ENCODE data around the gene FBXO31.
"Not testable (repeated sequence)": the region's sequence is repeated elsewhere in the genome, so short reads cannot be mapped to it uniquely, and the experiment has no call there.

FBXO31 gene

GRCh38 chr16:87366930-87367329 lies 16.6 kb downstream of the FBXO31 start:
- no peak overlapping the region for H4K8ac ChIP-seq (ENCODE audit: low read depth, low read length)
- no peak for DNase-seq
- peaks cover 10% of the 10 kb centered on the region for H3K79me2 ChIP-seq (ENCODE audit: control insufficient read depth, insufficient read depth, low read length)
- H3K4me2 ChIP-seq (ENCODE audit: low read length), result no peak overlapping the region
- H3K27me3 ChIP-seq (ENCODE audit: insufficient read depth, low read length, poor library complexity), result no peaks in the 10 kb centered on the region
- H2BK5ac ChIP-seq (ENCODE audit: low read length), result no peak overlapping the region
- no peaks in the 10 kb centered on the region for H3K36me3 ChIP-seq (ENCODE audit: control insufficient read depth, insufficient read depth, low read length)
- no peak overlapping the region for H2AK5ac ChIP-seq (ENCODE audit: low read length)
- H4K5ac ChIP-seq (ENCODE audit: low read length), result no peak overlapping the region
- H3K56ac ChIP-seq (ENCODE audit: low read length), result no peak overlapping the region
- H3K18ac ChIP-seq (ENCODE audit: low read length), result no peak overlapping the region
- no peak overlapping the region for H3K4me3 ChIP-seq (ENCODE audit: low read length)
- H3K4me1 ChIP-seq (ENCODE audit: control insufficient read depth, low read depth, low read length), result no peaks in the 10 kb centered on the region
- no peak overlapping the region for H3K27ac ChIP-seq (ENCODE audit: low read depth, low read length)
- H3K79me1 ChIP-seq (ENCODE audit: low read length), result peaks cover 20% of the 10 kb centered on the region
- no peak overlapping the region for H2BK15ac ChIP-seq (replicated peaks; ENCODE audit: low read depth)
- no peak overlapping the region for H3K23ac ChIP-seq (ENCODE audit: low read length)
- no peak overlapping the region for H3K4ac ChIP-seq (ENCODE audit: low read depth, low read length)
- H3K9ac ChIP-seq (ENCODE audit: low read length), result no peak overlapping the region
- H2BK120ac ChIP-seq (ENCODE audit: low read depth, low read length), result no peak overlapping the region
- WGBS (ENCODE audit: extremely low coverage, insufficient coverage, low lambda C conversion rate), result no CpG with 5 or more reads among the region's 1 CpG

GRCh38 chr16:87366288-87366687 lies 17.3 kb downstream of the FBXO31 start:
- Histone ChIP-seq H2BK15ac (replicated peaks; ENCODE audit: low read depth) (no peak overlapping the region), H4K8ac (ENCODE audit: low read depth, low read length) (no peak overlapping the region), H2BK120ac (ENCODE audit: low read depth, low read length) (no peak overlapping the region), H3K4ac (ENCODE audit: low read depth, low read length) (no peak overlapping the region), H3K4me1 (ENCODE audit: control insufficient read depth, low read depth, low read length) (no peaks in the 10 kb centered on the region), H3K18ac (ENCODE audit: low read length) (no peak overlapping the region), H2AK5ac (ENCODE audit: low read length) (no peak overlapping the region), H2BK5ac (ENCODE audit: low read length) (no peak overlapping the region), H3K36me3 (ENCODE audit: control insufficient read depth, insufficient read depth, low read length) (peaks cover 1% of the 10 kb centered on the region), H4K5ac (ENCODE audit: low read length) (no peak overlapping the region), H3K9ac (ENCODE audit: low read length) (no peak overlapping the region), H3K79me2 (ENCODE audit: control insufficient read depth, insufficient read depth, low read length) (peaks cover 10% of the 10 kb centered on the region), H3K79me1 (ENCODE audit: low read length) (peaks cover 22% of the 10 kb centered on the region), H3K4me3 (ENCODE audit: low read length) (no peak overlapping the region), H3K23ac (ENCODE audit: low read length) (no peak overlapping the region), H3K56ac (ENCODE audit: low read length) (no peak overlapping the region), H3K4me2 (ENCODE audit: low read length) (no peak overlapping the region), H3K27me3 (ENCODE audit: insufficient read depth, low read length, poor library complexity) (no peaks in the 10 kb centered on the region), H3K27ac (ENCODE audit: low read depth, low read length) (no peak overlapping the region)
- no CpG with 5 or more reads among the region's 4 CpGs for WGBS (ENCODE audit: extremely low coverage, insufficient coverage, low lambda C conversion rate)
- no peak for DNase-seq

- no CpG with 5 or more reads among the region's 13 CpGs for WGBS (ENCODE audit: extremely low coverage, insufficient coverage, low lambda C conversion rate)
These were observed 18.4 kb downstream of the FBXO31 start for GRCh38 chr16:87365021-87365713.

GRCh38 chr16:87363771-87364455 lies 19.7 kb downstream of the FBXO31 start:
- H4K8ac ChIP-seq (ENCODE audit: low read depth, low read length), result no peak overlapping the region
- H2BK120ac ChIP-seq (ENCODE audit: low read depth, low read length), result no peak overlapping the region
- no peak overlapping the region for H3K23ac ChIP-seq (ENCODE audit: low read length)
- H3K9ac ChIP-seq (ENCODE audit: low read length), result no peak overlapping the region
- no peak overlapping the region for H3K56ac ChIP-seq (ENCODE audit: low read length)
- no peak overlapping the region for H3K18ac ChIP-seq (ENCODE audit: low read length)
- H3K36me3 ChIP-seq (ENCODE audit: control insufficient read depth, insufficient read depth, low read length), result peaks cover 1% of the 10 kb centered on the region
- no peak overlapping the region for H3K4me3 ChIP-seq (ENCODE audit: low read length)
- H4K5ac ChIP-seq (ENCODE audit: low read length), result no peak overlapping the region
- H2AK5ac ChIP-seq (ENCODE audit: low read length), result no peak overlapping the region
- peaks cover 5% of the 10 kb centered on the region for H3K79me2 ChIP-seq (ENCODE audit: control insufficient read depth, insufficient read depth, low read length)
- H3K4me1 ChIP-seq (ENCODE audit: control insufficient read depth, low read depth, low read length), result no peaks in the 10 kb centered on the region
- H3K27ac ChIP-seq (ENCODE audit: low read depth, low read length), result no peak overlapping the region
- H2BK5ac ChIP-seq (ENCODE audit: low read length), result no peak overlapping the region
- DNase-seq, result no peak
- H3K27me3 ChIP-seq (ENCODE audit: insufficient read depth, low read length, poor library complexity), result no peaks in the 10 kb centered on the region
- H3K4me2 ChIP-seq (ENCODE audit: low read length), result no peak overlapping the region
- WGBS (ENCODE audit: extremely low coverage, insufficient coverage, low lambda C conversion rate), result no CpG with 5 or more reads among the region's 17 CpGs
- H3K79me1 ChIP-seq (ENCODE audit: low read length), result peaks cover 15% of the 10 kb centered on the region
- H3K4ac ChIP-seq (ENCODE audit: low read depth, low read length), result no peak overlapping the region
- H2BK15ac ChIP-seq (replicated peaks; ENCODE audit: low read depth), result no peak overlapping the region

More at GRCh38 chr16:87365021-87365713, 18.4 kb downstream of the FBXO31 start:
- H3K18ac ChIP-seq (ENCODE audit: low read length), result no peak overlapping the region
- DNase-seq, result no peak
- no peak overlapping the region for H3K4ac ChIP-seq (ENCODE audit: low read depth, low read length)
- H4K8ac ChIP-seq (ENCODE audit: low read depth, low read length), result no peak overlapping the region
- no peak overlapping the region for H2BK5ac ChIP-seq (ENCODE audit: low read length)
- peaks cover 1% of the 10 kb centered on the region for H3K36me3 ChIP-seq (ENCODE audit: control insufficient read depth, insufficient read depth, low read length)
- no peak overlapping the region for H3K9ac ChIP-seq (ENCODE audit: low read length)
- no peak overlapping the region for H2BK120ac ChIP-seq (ENCODE audit: low read depth, low read length)
- no peak overlapping the region for H2BK15ac ChIP-seq (replicated peaks; ENCODE audit: low read depth)
- no peak overlapping the region for H3K4me2 ChIP-seq (ENCODE audit: low read length)
- no peak overlapping the region for H2AK5ac ChIP-seq (ENCODE audit: low read length)
- H4K5ac ChIP-seq (ENCODE audit: low read length), result no peak overlapping the region
- H3K79me1 ChIP-seq (ENCODE audit: low read length), result peaks cover 19% of the 10 kb centered on the region
- no peak overlapping the region for H3K4me3 ChIP-seq (ENCODE audit: low read length)
- no peak overlapping the region for H3K23ac ChIP-seq (ENCODE audit: low read length)
- H3K56ac ChIP-seq (ENCODE audit: low read length), result no peak overlapping the region
- H3K79me2 ChIP-seq (ENCODE audit: control insufficient read depth, insufficient read depth, low read length), result peaks cover 7% of the 10 kb centered on the region
- H3K27me3 ChIP-seq (ENCODE audit: insufficient read depth, low read length, poor library complexity), result no peaks in the 10 kb centered on the region
- no peak overlapping the region for H3K27ac ChIP-seq (ENCODE audit: low read depth, low read length)
- H3K4me1 ChIP-seq (ENCODE audit: control insufficient read depth, low read depth, low read length), result no peaks in the 10 kb centered on the region

GRCh38 chr16:87362828-87363559 lies 20.6 kb downstream of the FBXO31 start:
- not testable (repeated sequence) for H3K27ac ChIP-seq (ENCODE audit: low read depth, low read length)

More at GRCh38 chr16:87362828-87363559, 20.6 kb downstream of the FBXO31 start:
- H3K4me3 ChIP-seq (ENCODE audit: low read length); H3K79me2 ChIP-seq (ENCODE audit: control insufficient read depth, insufficient read depth, low read length); H2BK120ac ChIP-seq (ENCODE audit: low read depth, low read length); H3K4ac ChIP-seq (ENCODE audit: low read depth, low read length); H4K5ac ChIP-seq (ENCODE audit: low read length); H2BK5ac ChIP-seq (ENCODE audit: low read length); H4K8ac ChIP-seq (ENCODE audit: low read depth, low read length); H3K56ac ChIP-seq (ENCODE audit: low read length); H3K18ac ChIP-seq (ENCODE audit: low read length); H3K23ac ChIP-seq (ENCODE audit: low read length); H3K27me3 ChIP-seq (ENCODE audit: insufficient read depth, low read length, poor library complexity); H2AK5ac ChIP-seq (ENCODE audit: low read length); H3K4me2 ChIP-seq (ENCODE audit: low read length); DNase-seq; H3K4me1 ChIP-seq (ENCODE audit: control insufficient read depth, low read depth, low read length); H3K9ac ChIP-seq (ENCODE audit: low read length); H2BK15ac ChIP-seq (replicated peaks; ENCODE audit: low read depth); H3K36me3 ChIP-seq (ENCODE audit: control insufficient read depth, insufficient read depth, low read length): not testable (repeated sequence)
- peaks cover 12% of the 10 kb centered on the region for H3K79me1 ChIP-seq (ENCODE audit: low read length)
- no CpG with 5 or more reads among the region's 13 CpGs for WGBS (ENCODE audit: extremely low coverage, insufficient coverage, low lambda C conversion rate)
